GM21390 (cell line): Measurements from ENCODE around the gene SCAI.
"Not testable (repeated sequence)": the region's sequence is repeated elsewhere in the genome, so short reads cannot be mapped to it uniquely, and the experiment has no call there.

Experiments
- ATAC-seq: cut with Tn5 transposase; IDR thresholded peaks from one replicate; pipeline ENCODE4 v1.9.1; 2021; ENCODE audit not compliant: unreplicated experiment

Gene SCAI

DNA sequence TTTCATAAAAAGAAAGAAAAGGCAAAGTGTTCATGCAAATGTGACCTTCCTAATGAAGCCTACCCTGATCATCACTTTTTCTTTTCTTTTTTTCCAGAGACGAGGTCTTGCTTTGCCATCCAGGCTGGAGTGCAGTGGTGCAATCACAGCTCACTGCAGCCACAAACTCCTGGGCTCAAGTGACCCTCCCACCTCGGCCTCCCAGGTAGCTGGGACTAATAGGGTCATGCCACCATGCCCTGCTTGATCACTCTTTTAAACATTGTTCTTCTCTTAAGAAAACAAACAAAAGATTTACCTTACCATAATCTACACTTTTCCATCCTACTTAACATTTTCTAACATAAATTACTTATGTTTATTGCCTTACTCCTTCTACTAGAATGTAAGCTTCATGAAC is 193.9 kb downstream of the SCAI start:
- ATAC-seq = no peak

DNA sequence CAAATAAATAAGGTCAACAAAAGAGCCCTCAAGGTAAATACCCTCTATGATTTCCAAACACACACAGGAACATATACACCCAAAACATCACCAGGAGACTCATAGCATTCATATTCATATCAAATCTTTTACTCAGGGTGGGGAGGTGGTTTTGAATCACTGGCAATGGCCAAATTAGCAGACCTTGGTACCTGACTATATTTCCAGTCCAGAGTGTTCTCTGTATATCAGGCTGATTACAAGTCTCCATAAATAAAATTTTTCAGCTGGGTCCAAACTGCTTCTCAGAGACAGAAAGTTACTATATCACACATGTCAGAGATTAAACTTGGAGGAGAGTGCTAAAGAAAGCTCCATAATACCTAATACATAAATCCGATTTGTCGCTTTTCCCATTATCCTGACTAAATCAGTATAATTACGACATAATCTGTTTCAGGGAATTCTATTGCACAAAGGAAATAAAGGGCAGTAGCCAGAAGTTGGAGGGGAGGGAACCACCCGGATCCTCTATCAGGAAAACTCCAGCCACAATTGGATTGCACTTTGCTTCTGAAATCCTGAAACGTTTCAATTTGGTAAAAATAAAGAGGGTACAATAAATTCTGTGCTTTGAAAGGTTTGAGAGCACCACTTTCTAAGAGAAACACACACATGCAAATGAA is 195.5 kb downstream of the SCAI start:
- no peak for ATAC-seq

DNA sequence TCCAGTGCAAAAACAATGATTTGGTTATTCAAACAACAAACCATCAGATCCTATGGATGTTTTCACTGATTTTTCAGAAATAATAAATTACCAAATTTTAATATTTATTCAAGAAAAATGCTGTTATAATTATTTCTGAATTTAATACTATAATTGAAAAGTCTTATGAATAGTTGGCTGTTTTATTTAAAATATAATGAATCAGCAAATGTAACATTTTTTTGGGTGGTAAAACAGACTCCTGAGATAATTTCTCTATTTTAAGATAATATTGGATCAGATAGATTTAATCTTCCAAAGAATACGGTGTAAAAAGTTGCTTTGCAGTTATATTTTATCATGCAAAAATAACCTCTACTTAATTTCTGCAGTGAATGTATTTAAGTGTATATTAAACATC is 197.2 kb downstream of the SCAI start:
- ATAC-seq = no peak

GRCh38 chr9:124941679-124942561 is 201.4 kb downstream of the SCAI start:
- peak; percentile 25 for ATAC-seq

- peak; percentile 81 for ATAC-seq
Measured at GRCh38 chr9:124940894-124941678, 202.2 kb downstream of the SCAI start, which contains the start of gene GOLGA1. TSS of gene GOLGA1 (minus strand) at chr9:124941083. CDS start at chr9:124938711, 2,372 bp downstream.

- peak; percentile 39 for ATAC-seq
Measured at GRCh38 chr9:124940521-124940893, 202.8 kb downstream of the SCAI start.

DNA sequence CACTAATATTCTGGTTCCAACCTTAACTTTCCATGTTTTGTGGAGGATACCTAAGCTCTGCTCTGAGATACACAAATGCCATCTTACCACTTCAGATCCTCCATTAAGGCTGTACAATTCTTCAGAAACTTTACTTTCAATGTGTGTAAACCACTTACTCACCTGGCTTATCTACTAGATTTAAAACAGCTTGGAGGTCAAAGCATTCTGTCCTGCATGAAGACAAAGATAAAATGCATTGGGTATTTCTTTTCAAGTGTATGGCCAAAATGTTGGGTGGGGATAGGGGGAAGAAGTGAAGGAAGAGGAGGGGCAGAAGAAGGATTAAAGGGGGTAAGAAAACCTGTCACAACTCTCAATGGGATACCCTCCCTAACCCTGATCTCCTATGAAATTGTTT is 203.4 kb downstream of the SCAI start:
- ATAC-seq = no peak

DNA sequence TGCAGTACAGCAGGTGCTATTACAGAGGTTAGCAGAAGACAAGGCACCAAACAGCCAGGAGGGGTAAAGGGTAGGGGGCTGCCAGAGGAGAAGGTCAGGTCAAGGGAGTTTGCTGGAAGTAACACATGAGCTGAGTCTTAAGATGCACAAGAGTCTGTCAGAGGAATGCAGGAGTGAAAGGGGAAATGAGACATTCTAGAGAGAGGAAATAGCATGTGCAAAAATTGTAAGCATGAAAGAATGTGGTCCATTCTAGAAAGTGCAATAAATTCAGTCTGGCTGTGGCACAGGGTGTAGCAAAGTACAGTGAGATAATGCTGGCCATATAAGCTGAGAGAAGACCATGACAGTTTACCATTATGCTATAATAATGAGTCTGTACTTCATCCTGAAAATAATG is 209.0 kb downstream of the SCAI start:
- ATAC-seq = no peak

DNA sequence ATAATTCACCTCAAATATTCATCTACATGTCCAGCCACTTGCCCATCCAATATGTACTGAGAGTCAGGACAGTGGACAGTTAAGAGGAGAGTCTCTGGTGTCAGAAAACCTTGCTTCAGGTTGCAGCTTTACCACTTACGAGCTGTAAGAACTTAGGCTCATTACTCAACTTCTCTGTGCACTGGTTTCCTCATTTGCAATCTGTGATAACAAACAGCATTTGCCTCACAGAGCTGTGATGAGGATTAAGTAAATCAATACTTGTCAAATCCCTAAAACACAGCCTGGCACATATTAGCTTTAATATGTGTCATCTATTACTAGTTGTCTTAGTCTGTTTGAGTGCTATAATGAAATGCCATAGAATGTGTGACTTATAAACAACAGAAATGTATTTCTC is 211.0 kb downstream of the SCAI start:
- no peak for ATAC-seq

DNA sequence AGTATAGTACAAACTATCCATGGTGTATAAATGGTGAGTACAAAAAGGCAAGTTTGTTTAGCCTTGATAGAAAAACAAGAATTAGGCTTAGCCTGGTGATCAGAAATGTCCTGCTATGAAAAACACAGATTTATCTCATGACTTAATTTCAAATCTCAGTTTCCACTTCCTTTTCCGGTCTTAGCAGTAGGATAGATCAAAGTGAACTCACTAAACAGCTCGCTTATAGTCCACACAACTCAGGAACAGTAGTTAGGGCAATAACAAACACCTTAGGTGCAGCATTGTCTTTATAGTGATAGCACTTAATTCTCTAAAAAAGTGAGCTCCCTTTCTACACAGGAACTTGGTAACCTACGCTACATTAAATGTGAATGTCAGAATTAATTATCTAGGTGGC is 213.9 kb downstream of the SCAI start:
- no peak for ATAC-seq

DNA sequence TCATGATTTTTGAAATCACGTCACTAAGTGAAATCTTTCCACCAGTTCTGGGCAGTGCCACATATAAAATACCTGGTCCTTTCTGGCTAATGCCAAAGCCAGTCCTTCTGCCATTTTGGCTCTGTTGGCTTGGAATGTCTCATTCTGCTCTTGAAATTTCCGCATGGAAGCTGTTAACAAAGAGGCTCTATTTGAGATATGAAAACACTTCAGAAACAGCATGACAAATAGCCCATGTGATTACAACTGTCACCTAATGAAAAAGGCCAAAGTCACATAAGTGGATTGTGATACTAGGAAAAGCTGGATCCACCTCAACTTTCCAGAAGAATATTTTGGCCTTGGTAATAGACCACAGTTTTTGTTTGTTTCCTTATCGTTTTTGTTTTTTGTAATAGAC is 215.2 kb downstream of the SCAI start:
- ATAC-seq = no peak

DNA sequence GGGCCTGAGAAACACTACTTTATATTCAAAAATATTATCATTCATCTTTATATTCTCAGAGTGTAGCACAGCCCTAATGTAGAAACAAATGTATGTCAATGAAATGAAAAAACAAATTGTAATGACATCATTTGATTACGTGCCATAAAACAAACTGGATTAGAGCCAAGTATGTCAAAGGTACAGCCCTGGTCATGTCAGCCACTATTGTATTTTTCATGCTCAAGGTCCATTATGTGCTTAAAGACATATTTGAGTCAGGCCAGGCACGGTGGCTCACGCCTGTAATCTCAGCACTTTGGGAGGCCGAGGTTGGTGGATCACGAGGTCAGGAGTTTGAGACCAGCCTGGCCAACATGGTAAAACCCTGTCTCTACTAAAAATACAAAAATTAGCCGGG is 222.9 kb downstream of the SCAI start:
- not testable (repeated sequence) for ATAC-seq

DNA sequence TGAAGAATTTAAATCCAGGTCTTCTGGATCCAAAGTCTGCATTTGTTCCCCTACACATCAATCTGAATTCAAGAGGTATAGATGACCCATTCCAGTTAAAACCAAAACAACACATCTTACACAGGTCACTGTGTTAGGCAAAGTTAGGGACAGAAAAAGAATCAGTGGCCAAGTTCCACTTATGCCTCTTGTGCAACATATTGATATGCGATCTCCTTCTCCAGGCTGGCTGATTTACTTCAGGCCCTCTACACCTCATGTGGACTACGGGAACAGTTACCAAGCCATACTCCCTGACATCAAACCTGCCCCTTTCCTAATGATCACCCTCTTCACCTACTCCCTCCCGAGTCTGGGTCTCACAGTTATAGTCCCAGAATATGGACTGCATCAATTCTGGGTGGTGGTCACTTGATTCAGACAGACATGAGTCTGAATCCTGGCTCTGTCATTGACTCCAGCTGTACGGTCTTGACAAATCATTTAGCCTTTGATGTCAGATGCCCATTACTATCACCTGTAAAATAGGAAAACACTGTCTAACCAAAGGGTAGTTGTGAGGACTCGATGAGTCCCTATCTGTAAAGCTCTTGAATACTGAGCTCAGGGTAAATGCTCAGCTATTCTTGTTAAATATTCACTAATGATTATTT is 228.4 kb downstream of the SCAI start:
- no peak for ATAC-seq

GRCh38 chr9:124913378-124913777 is 229.9 kb downstream of the SCAI start:
- no peak for ATAC-seq

GRCh38 chr9:124911766-124912165 is 231.6 kb downstream of the SCAI start:
- no peak for ATAC-seq

GRCh38 chr9:124908098-124908497 is 235.2 kb downstream of the SCAI start:
- no peak for ATAC-seq

DNA sequence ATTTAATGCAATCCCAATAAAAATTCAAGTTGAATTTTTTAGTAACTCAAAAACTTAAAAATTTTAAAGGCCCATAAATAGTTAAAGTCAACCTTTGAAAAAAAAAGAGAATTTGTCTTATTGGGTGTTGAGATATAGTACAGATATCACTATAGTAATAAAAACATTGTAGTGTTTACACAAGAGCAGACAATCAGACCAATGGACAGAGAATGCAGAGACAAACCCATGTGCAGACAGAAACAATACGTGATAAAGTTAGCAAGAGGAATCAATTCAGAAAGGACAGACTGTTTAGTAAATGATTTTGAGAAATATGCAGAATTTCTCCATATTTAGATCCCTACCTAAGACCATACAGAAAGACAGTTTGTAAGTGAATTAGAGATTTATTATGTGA is 236.4 kb downstream of the SCAI start:
- no peak for ATAC-seq

- no peak for ATAC-seq
Measured at GRCh38 chr9:124899845-124900244, 243.5 kb downstream of the SCAI start.

GRCh38 chr9:124897570-124898460 is 245.5 kb downstream of the SCAI start:
- no peak for ATAC-seq

GRCh38 chr9:124894741-124895170 is 248.6 kb downstream of the SCAI start:
- no peak for ATAC-seq
